GM12878 (cell line): ENCODE measurements around the gene SYTL1. TPM values are rescaled to one million over a fixed set of nuclear protein-coding genes. Genes with fewer than 3 reads are reported as not detected.

Experiments
- ATAC-seq: fragments of 200-7000 bp; cut with Tn5 transposase; 3 replicates; pipeline ENCODE4 v1.9.1; 2020; ENCODE audit warnings: mild to moderate bottlenecking, moderate library complexity
- BruUV-seq: library from RNA; stranded (reverse); fragments of 400-500 nt; replicated peaks from 2 replicates; lab custom pipeline; 2021; lab: Mats Ljungman, UMichigan
- CTCF ChIA-PET: fragments of 300-600 bp; sonication (Branson Sonifier 250); formaldehyde crosslinking; extraction: SDS; loops from one replicate; lab custom pipeline; 2021; ENCODE audit warnings: inconsistent platforms; lab: Yijun Ruan, JAX
- POLR2A ChIA-PET: fragments of 350-600 bp; formaldehyde crosslinking; extraction: SDS; loops from one replicate; lab custom pipeline; 2021; ENCODE audit warnings: inconsistent platforms; lab: Charles Lee
- RAD21 ChIA-PET: fragments of 300-600 bp; sonication (Branson Sonifier 250); formaldehyde crosslinking; loops from one replicate; lab custom pipeline; 2023; ENCODE audit warnings: antibody characterized with exemption; ENCODE audit not compliant: unreplicated experiment; lab: Charles Lee
- SMC1A ChIA-PET: fragments of 300-600 bp; sonication (Branson Sonifier 250); formaldehyde crosslinking; loops from one replicate; lab custom pipeline; 2023; ENCODE audit not compliant: unreplicated experiment, uncharacterized antibody; lab: Charles Lee
- DNase-seq: peaks from one replicate; pipeline ENCODE4 v3.0.0-alpha.2; 2011; ENCODE audit warnings: low read depth, low spot score
- FAIRE-seq: peaks from 3 replicates; lab custom pipeline; 2011; peaks lifted over from hg19 to GRCh38; lab: Jason Lieb, UNC
- H2AFZ ChIP-seq: 2 replicates; pipeline ENCODE4 v1.6.0; 2011; ENCODE audit warnings: low read depth, low read length, control low read depth; ENCODE audit not compliant: control insufficient read depth
- H3K27ac ChIP-seq: 2 replicates; pipeline ENCODE4 v1.5.1; 2011; ENCODE audit warnings: control low read depth; ENCODE audit not compliant: control insufficient read depth, insufficient read depth
- H3K27me3 ChIP-seq, 2 experiments: replicated peaks in 1 of 2; 2 replicates each; pipeline versions ENCODE4 v1.6.0 to v1.6.1; 2011; ENCODE audit warnings: low read length in 1 of 2; ENCODE audit not compliant: control insufficient read depth in 2 of 2, insufficient read depth in 2 of 2
- H3K36me3 ChIP-seq, 2 experiments: 2 replicates each; pipeline ENCODE4 v1.5.1; 2011; ENCODE audit warnings: low read length in 1 of 2; ENCODE audit not compliant: control insufficient read depth in 2 of 2, insufficient read depth in 2 of 2
- H3K4me1 ChIP-seq: 2 replicates; pipeline ENCODE4 v1.6.1; 2011; ENCODE audit warnings: mild to moderate bottlenecking, low read length, moderate library complexity, mixed read lengths; ENCODE audit not compliant: control insufficient read depth, insufficient read depth
- H3K4me2 ChIP-seq: 2 replicates; pipeline ENCODE4 v1.6.0; 2011; ENCODE audit warnings: control low read depth; ENCODE audit not compliant: control insufficient read depth, insufficient read depth
- H3K4me3 ChIP-seq: fragments of 200-600 bp; sonication (generic); 2 replicates; pipeline ENCODE4 v1.5.1; 2016
- H3K79me2 ChIP-seq: 2 replicates; pipeline ENCODE4 v1.6.0; 2011; ENCODE audit warnings: low read length; ENCODE audit not compliant: control insufficient read depth, insufficient read depth
- H3K9ac ChIP-seq: 2 replicates; pipeline ENCODE4 v1.8.0; 2011; ENCODE audit warnings: low read length, control low read depth, mixed read lengths; ENCODE audit not compliant: control insufficient read depth, insufficient read depth
- H3K9me3 ChIP-seq: replicated peaks from 3 replicates; pipeline ENCODE4 v1.5.1; 2011; ENCODE audit warnings: mild to moderate bottlenecking, low read length; ENCODE audit not compliant: control insufficient read depth, insufficient read depth
- H4K20me1 ChIP-seq: 2 replicates; pipeline ENCODE4 v1.6.0; 2011; ENCODE audit not compliant: control insufficient read depth, insufficient read depth
- NFIC ChIP-seq: IDR thresholded peaks from 2 replicates; pipeline ENCODE4 v1.6.1; 2012; ENCODE audit warnings: low read depth, mild to moderate bottlenecking, inconsistent platforms, low read length, moderate library complexity
- SMC3 ChIP-seq: IDR thresholded peaks from 2 replicates; pipeline ENCODE4 v1.6.1; 2011; ENCODE audit warnings: low read length, improper control_type of control experiment, borderline replicate concordance
- WGBS: methylation state at CpG from one replicate; pipeline ENCODE4 v1.1.6; 2016; ENCODE audit warnings: low lambda C conversion rate; ENCODE audit not compliant: insufficient replicate concordance, insufficient coverage; ENCODE audit errors: missing lambda C conversion rate; 5-methylcytosine and 5-hydroxymethylcytosine counted together
- in situ Hi-C: fragments of 300-500 bp; cut with MboI; formaldehyde crosslinking; loops from 9 replicates; pipeline ENCODE4 v1.14.3; 2018; ENCODE audit warnings: mixed read lengths
- intact Hi-C: fragments of 100-400 bp; cut with micrococcal nuclease; formaldehyde crosslinking; loops from one replicate; pipeline ENCODE4 v1.14.2; 2022; ENCODE audit not compliant: unreplicated experiment
- polyA plus RNA-seq, 11 experiments: library from polyadenylated mRNA; depleted of rRNA in 4 of 11; unstranded in 6 of 11; stranded (reverse) in 5 of 11; fragments of >200 nt; fragmentation: Nextera tagmentation in 4 of 11; fragmentation: Illumina TruSeq in 1 of 11; extraction: Ambion mirVana in 4 of 11; extraction: Trizol in 1 of 11; gene quantifications; 1 replicate in 1 of 11; 2 replicates in 10 of 11; pipeline versions ENCODE4 v1.2.1 to v1.2.3, GENCODE V29; 2011 to 2016; ENCODE audit warnings: inconsistent platforms in 2 of 11, missing spikeins in 2 of 11, low read depth in 1 of 11
- total RNA-seq, 4 experiments: library from RNA; depleted of rRNA in 3 of 4; stranded (reverse); fragments of >200 nt in 3 of 4; fragmentation: Illumina TruSeq in 1 of 4; extraction: Trizol in 1 of 4; gene quantifications; 2 replicates each; pipeline versions ENCODE4 v1.2.1 to v1.2.3, GENCODE V29; 2013 to 2021
- TF ChIP-seq, protein P1 (sequence below): IDR thresholded peaks from 2 replicates; pipeline ENCODE4 v1.6.1; 2012; ENCODE audit warnings: mild to moderate bottlenecking, low read depth, low read length

The SYTL1 gene
- total and polyA plus RNA-seq, 10 of the 15 experiments (the other 5 are each of a cell fraction or from before 2014, with no cell fraction given), result 0.72 to 45.6 (median 14.8) TPM

DNA sequence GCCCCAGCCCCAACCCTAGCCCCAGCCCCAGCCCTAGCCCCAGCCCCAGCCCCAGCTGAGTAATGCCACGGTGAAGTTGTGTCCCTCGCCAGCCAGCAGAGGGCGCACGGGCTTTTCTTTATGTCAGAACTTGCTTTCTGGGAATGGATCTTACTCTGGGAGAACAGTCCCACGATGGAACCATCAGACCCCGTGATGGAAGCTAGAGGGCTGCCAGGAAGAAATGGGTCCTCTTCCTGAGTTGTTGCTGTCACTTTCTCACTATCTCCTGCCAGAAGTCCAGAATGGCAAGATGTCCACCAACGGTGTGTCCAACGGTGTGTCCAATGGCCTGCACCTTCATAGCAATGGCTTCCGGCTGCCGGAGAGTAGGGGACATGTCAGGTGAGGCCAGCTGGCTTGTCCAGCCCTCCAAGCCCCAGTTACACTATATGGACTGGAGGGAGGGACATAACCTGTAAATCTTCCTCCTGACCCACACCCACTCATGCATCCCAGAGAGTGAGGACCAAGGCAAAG, 45.0 kb upstream of the SYTL1 start (continued):
- TF ChIP-seq, protein P1, sequence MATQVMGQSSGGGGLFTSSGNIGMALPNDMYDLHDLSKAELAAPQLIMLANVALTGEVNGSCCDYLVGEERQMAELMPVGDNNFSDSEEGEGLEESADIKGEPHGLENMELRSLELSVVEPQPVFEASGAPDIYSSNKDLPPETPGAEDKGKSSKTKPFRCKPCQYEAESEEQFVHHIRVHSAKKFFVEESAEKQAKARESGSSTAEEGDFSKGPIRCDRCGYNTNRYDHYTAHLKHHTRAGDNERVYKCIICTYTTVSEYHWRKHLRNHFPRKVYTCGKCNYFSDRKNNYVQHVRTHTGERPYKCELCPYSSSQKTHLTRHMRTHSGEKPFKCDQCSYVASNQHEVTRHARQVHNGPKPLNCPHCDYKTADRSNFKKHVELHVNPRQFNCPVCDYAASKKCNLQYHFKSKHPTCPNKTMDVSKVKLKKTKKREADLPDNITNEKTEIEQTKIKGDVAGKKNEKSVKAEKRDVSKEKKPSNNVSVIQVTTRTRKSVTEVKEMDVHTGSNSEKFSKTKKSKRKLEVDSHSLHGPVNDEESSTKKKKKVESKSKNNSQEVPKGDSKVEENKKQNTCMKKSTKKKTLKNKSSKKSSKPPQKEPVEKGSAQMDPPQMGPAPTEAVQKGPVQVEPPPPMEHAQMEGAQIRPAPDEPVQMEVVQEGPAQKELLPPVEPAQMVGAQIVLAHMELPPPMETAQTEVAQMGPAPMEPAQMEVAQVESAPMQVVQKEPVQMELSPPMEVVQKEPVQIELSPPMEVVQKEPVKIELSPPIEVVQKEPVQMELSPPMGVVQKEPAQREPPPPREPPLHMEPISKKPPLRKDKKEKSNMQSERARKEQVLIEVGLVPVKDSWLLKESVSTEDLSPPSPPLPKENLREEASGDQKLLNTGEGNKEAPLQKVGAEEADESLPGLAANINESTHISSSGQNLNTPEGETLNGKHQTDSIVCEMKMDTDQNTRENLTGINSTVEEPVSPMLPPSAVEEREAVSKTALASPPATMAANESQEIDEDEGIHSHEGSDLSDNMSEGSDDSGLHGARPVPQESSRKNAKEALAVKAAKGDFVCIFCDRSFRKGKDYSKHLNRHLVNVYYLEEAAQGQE, result no peak
- peak; percentile 40; the same call in 1 of the 2 replicates for TF ChIP-seq SMC3

DNA sequence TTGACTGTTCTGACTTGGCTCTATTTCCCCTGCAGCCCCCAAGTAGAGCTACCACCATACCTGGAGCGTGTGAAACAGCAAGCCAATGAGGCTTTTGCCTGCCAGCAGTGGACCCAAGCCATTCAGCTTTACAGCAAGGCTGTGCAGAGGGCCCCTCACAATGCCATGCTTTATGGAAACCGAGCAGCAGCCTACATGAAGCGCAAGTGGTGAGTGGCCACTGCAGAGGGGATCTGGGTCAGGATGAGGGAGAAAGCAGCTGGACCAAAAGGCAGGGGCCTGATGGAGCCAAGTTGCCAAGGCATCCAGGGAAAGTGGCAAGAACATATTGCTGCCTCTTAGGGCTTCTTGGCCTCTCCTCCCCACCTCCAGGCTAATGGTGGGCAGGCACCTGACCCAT, 43.9 kb upstream of the SYTL1 start:
- no TSS peak for BruUV-seq
- FAIRE-seq (no peak), ATAC-seq (no peak), DNase-seq (no peak)
- H3K4me3 ChIP-seq, result no peak overlapping the region
- in situ Hi-C loops (no loop called here), intact Hi-C loops (no loop called here)
- ChIA-PET RAD21 (interaction anchor here (1.1 to 7.5 kb wide), 5 partner anchors 90 to 196 kb away, joined by 4 to 103 read pairs (median 6); no protein-coding TSS in a partner anchor), CTCF (interaction anchor here (0.7 to 13.1 kb wide), 32 partner anchors 9 to 391 kb away, joined by 3 to 265 read pairs (median 5); partner anchors contain the start of genes AHDC1, GPR3, MAP3K6 and SYTL1), SMC1A (interaction anchor here (0.8 to 4.2 kb wide), 7 partner anchors 31 to 309 kb away, joined by 3 to 19 read pairs (median 4); no protein-coding TSS in a partner anchor), POLR2A (interaction anchor here (0.8 to 3.8 kb wide), 2 partner anchors 48 to 98 kb away, joined by 3 to 16 read pairs; no protein-coding TSS in a partner anchor)
- peaks cover 5% of the 10 kb centered on the region for H3K4me1 ChIP-seq
- H3K9me3 ChIP-seq, result no peaks in the 10 kb centered on the region
- H3K9ac ChIP-seq, result no peak overlapping the region
- H3K36me3 ChIP-seq, result peaks cover 4 to 8% of the 10 kb centered on the region in 2 experiments; a peak in 3 of 4 replicates
- no peak overlapping the region for H3K27ac ChIP-seq
- H3K79me2 ChIP-seq, result no peaks in the 10 kb centered on the region
- no peak overlapping the region for H2AFZ ChIP-seq
- H4K20me1 ChIP-seq, result no peaks in the 10 kb centered on the region
- 58% methylated on average over 3 of the region's 3 CpGs for WGBS
- H3K27me3 ChIP-seq, result no peaks in the 10 kb centered on the region
- H3K4me2 ChIP-seq, result no peak overlapping the region
- no peak for TF ChIP-seq NFIC
